Esophagus squamous epithelium (tissue), 5 donors: ENCODE measurements around the gene NOXA1. TPM values are rescaled to one million over a fixed set of nuclear protein-coding genes. Genes with fewer than 3 reads are reported as not detected.

Experiments
- DNase-seq: peaks from one replicate; lab custom pipeline; 2025; lab: John Stamatoyannopoulos, UW
- H3K27ac ChIP-seq, 4 donors: fragments of 200-600 bp; sonication (generic); one replicate each; pipeline ENCODE4 v1.5.1; 2016 to 2019; ENCODE audit warnings: mild to moderate bottlenecking in 1 of 4
- H3K27me3 ChIP-seq, 4 donors: fragments of 200-600 bp; sonication (generic); 1 replicate in 3 of 4; 2 replicates in 1 of 4; pipeline versions ENCODE4 v1.5.1 to v1.6.0; 2017 to 2021; ENCODE audit warnings: antibody characterized with exemption in 1 of 4
- H3K36me3 ChIP-seq, 3 donors: fragments of 200-600 bp; sonication (generic); one replicate each; pipeline ENCODE4 v1.5.1; 2016 to 2019
- H3K4me1 ChIP-seq, 3 donors: fragments of 200-600 bp; sonication (generic); one replicate each; pipeline ENCODE4 v1.5.1; 2017 to 2019
- H3K4me3 ChIP-seq, 4 donors: fragments of 200-600 bp; sonication (generic); 1 replicate in 3 of 4; 2 replicates in 1 of 4; pipeline ENCODE4 v1.5.1; 2016 to 2019; ENCODE audit warnings: mild to moderate bottlenecking in 2 of 4, moderate library complexity in 1 of 4
- H3K9me3 ChIP-seq, 3 donors: fragments of 200-600 bp; sonication (generic); one replicate each; pipeline ENCODE4 v1.5.1; 2016 to 2019
- POLR2A ChIP-seq, 4 donors: fragments of 450-650 bp; IDR thresholded peaks; one replicate each; pipeline ENCODE4 v1.6.1; 2017; ENCODE audit warnings: antibody characterized with exemption in 4 of 4, mild to moderate bottlenecking in 4 of 4, moderate library complexity in 3 of 4
- WGBS, 2 donors: methylation state at CpG; one replicate each; pipeline ENCODE4 v1.1.5; 2018; 5-methylcytosine and 5-hydroxymethylcytosine counted together
- intact Hi-C: fragments of 100-400 bp; cut with DNase I; formaldehyde crosslinking; loops from one replicate; pipeline ENCODE4 v1.15.0; 2022
- total RNA-seq, 4 donors: library from RNA; depleted of rRNA; stranded (reverse); fragments of >200 nt; gene quantifications; one replicate each; pipeline ENCODE4 v1.1.0, GENCODE V29; 2016
- TF ChIP-seq, protein P1 (sequence below), 6 experiments: fragments of 450-650 bp in 4 of 6; fragments of 200-600 bp in 2 of 6; sonication (generic) in 2 of 6; IDR thresholded peaks; one replicate each; pipeline ENCODE4 v1.5.1; 2016 to 2019; ENCODE audit warnings: antibody characterized with exemption in 6 of 6, mild to moderate bottlenecking in 4 of 6, moderate library complexity in 4 of 6
- donor health status: DM: yes; HTN: yes; CAD: no.

NOXA1 gene
- total RNA-seq, 4 donors from 2014 or later, result 2.1 to 7.4 (median 4.8) TPM

DNA sequence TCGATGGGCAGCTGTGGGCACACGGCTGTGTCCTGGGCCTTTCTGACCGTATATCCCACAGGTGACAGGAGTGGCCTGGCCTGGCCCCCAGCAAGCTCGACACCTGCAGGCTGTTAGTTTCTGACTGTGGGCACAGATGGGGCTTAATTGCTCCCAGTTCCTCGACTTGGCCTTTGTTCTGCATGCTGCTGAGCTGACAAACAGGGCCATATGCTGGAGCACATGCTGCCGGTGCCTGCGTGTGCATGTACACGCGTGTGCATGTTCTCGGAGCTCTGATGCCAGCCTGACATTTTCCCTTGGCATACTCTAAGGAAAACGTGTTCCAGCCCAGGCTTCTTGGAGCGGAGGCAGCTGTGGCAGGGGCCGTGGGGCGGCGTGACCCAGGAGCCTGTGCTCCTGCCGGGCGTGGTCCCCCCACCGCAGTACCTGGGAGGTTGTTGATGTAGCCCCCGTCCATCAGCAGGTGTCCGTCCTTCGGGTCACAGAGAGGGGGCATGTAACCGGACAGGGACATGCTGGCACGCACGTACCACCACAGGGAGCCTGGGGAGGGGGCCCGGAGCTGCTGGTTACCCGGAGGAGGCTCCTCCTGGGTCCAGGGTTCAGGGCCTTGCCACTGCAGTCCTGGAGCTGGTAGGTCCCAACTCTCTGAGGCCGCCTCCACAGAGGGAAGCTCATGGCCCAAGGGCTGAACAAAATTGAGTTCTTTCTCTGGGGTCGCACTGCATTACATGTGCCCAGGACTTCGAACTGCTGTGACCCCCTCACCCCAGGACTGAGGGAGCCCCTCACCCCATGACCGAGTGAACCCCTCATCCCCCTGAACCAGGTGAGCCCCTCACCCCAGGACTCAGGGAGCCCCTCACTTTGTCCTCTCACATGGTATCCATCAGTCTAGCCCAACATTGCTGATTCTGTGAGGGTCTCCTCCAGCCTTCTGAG, 40.1 kb downstream of the NOXA1 start:
- H3K27ac ChIP-seq, result no peak overlapping the region
- no peaks in the 10 kb centered on the region for H3K36me3 ChIP-seq
- no peaks in the 10 kb centered on the region for H3K9me3 ChIP-seq
- no peak for TF ChIP-seq POLR2A (IDR thresholded peaks at IDR 0.05)
- TF ChIP-seq, protein P1, sequence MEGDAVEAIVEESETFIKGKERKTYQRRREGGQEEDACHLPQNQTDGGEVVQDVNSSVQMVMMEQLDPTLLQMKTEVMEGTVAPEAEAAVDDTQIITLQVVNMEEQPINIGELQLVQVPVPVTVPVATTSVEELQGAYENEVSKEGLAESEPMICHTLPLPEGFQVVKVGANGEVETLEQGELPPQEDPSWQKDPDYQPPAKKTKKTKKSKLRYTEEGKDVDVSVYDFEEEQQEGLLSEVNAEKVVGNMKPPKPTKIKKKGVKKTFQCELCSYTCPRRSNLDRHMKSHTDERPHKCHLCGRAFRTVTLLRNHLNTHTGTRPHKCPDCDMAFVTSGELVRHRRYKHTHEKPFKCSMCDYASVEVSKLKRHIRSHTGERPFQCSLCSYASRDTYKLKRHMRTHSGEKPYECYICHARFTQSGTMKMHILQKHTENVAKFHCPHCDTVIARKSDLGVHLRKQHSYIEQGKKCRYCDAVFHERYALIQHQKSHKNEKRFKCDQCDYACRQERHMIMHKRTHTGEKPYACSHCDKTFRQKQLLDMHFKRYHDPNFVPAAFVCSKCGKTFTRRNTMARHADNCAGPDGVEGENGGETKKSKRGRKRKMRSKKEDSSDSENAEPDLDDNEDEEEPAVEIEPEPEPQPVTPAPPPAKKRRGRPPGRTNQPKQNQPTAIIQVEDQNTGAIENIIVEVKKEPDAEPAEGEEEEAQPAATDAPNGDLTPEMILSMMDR (IDR thresholded peaks at IDR 0.05), result no peak
- peaks cover 0 to 5% (median 0%) of the 10 kb centered on the region in 4 donors for H3K27me3 ChIP-seq
- 74 to 85% methylated on average over 7 to 9 of the region's 30 CpGs for WGBS, 2 donors
- H3K4me1 ChIP-seq, result peaks cover 12 to 39% (median 18%) of the 10 kb centered on the region in 3 donors
- no peak overlapping the region for H3K4me3 ChIP-seq
- no peak for DNase-seq
- intact Hi-C loops, result no loop called here

DNA sequence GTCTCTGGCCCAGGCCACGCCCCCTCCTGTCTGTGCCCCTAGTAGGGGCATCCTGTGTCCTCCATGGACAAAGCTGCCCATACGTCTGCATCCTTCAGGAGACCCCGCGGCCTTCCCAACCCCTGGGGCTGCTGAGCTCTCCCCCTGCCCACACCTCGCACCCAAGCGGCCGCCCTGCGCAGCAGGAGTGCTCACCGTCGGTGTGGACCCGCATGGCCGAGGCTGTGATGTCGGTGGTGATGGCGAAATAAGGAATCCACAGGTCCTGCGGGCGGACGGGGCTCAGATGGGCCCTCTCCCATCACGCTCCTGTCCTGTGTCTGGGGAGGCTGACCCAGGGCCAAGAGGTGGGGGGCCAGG, 40.7 kb downstream of the NOXA1 start:
- intact Hi-C loops, result no loop called here
- no peaks in the 10 kb centered on the region for H3K36me3 ChIP-seq
- TF ChIP-seq POLR2A (IDR thresholded peaks at IDR 0.05), result no peak
- TF ChIP-seq, protein P1 (IDR thresholded peaks at IDR 0.05), result no peak
- H3K27ac ChIP-seq, result no peak overlapping the region
- peaks cover 0 to 5% (median 0%) of the 10 kb centered on the region in 4 donors for H3K27me3 ChIP-seq
- DNase-seq, result no peak
- no peaks in the 10 kb centered on the region for H3K9me3 ChIP-seq
- H3K4me1 ChIP-seq, result peaks cover 6 to 32% (median 13%) of the 10 kb centered on the region in 3 donors
- no peak overlapping the region for H3K4me3 ChIP-seq
- 92 to 95% methylated on average over 2 to 11 of the region's 18 CpGs for WGBS, 2 donors

DNA sequence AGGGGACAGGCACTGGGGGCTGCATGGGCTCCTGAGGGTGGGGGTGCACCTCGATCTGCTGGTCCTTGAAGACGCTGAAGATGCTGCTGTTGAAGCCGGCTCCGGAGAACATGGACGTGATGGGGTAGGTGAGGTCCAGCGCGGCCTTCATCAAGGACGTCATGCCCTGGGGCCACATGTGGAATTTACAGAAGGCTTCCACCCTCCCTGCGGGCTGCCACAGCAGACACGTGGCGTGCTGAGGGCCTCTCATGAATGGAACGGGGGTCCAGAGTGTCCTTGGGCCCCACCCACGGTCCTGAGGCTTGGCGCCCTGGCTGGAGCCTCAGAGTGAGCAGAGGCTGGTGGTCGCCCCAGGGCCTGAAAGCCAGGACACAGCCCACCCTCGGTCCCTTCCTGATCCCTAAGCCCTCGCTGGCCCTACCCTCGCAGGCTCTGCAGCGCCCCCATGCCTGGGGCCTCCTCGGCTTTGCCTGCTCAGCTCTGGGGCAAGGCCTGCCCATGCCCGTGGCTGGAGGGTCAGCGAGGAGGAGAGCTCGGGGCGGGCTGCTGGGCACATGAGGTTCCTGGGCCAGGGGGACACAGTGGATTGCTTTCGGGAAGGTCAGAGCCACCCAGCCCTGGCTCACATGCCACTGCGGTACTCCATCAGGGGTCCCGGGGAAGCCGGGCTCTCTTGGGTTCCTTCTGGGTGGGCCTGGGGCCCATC, 41.3 kb downstream of the NOXA1 start:
- DNase-seq, result no peak
- Histone ChIP-seq H3K4me3 (no peak overlapping the region), H3K27me3 (peaks cover 0 to 5% (median 0%) of the 10 kb centered on the region in 4 donors), H3K27ac (no peak overlapping the region), H3K36me3 (no peaks in the 10 kb centered on the region), H3K9me3 (no peaks in the 10 kb centered on the region), H3K4me1 (peaks cover 4 to 30% (median 12%) of the 10 kb centered on the region in 3 donors)
- TF ChIP-seq, protein P1 (IDR thresholded peaks at IDR 0.05), result no peak
- no peak for TF ChIP-seq POLR2A (IDR thresholded peaks at IDR 0.05)
- 88 to 91% methylated on average over 9 to 17 of the region's 28 CpGs for WGBS, 2 donors
- intact Hi-C loops, result no loop called here

DNA sequence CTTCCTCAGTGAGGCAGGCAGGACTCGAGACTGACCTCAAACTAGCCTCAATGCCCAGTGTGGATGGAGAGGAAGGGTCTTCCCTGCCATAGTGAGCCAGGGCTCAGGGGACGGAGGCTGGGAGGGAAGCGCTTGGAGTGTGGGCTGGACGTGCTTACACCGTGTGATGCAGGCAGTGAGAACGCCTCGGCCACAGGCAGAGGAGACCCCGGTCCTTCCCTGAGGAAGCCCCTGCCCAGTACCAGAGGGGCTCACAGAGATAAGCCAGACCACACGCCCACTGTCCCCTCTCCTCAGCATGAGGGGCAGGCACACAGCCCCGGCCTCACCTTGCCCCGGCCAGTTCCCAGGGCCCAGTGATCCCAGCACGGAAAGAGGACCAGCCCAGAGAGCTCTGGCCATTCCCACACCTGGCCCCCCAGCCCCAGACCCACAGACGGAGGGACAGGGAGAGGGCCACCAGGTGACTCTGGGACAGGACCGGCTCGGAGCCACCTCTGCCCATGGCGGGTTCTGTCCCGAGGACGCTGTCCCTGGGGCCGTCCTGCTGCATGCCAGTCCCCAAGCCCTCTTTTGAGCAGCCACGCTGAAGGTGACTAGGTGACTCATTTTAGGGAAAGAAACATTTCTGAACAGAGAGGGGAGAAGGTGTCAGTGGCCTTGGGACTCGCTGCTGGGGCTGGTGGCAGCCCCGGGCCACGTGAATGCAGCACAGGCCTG, 42.0 kb downstream of the NOXA1 start:
- TF ChIP-seq, protein P1 (IDR thresholded peaks at IDR 0.05), result no peak
- no peak for TF ChIP-seq POLR2A (IDR thresholded peaks at IDR 0.05)
- H3K4me3 ChIP-seq, result no peak overlapping the region
- DNase-seq, result no peak
- H3K4me1 ChIP-seq, result peaks cover 0 to 22% (median 5%) of the 10 kb centered on the region in 3 donors
- H3K9me3 ChIP-seq, result no peaks in the 10 kb centered on the region
- intact Hi-C loops, result no loop called here
- H3K36me3 ChIP-seq, result no peaks in the 10 kb centered on the region
- no peak overlapping the region for H3K27ac ChIP-seq
- 79% methylated on average over 8 of the region's 23 CpGs; no CpG with 5 or more reads in 1 of the 2 donors for WGBS, 2 donors
- peaks cover 0 to 5% (median 0%) of the 10 kb centered on the region in 4 donors for H3K27me3 ChIP-seq
